Measurements from ENCODE around the gene ASCL4. TPM values are rescaled to one million over a fixed set of nuclear protein-coding genes. Genes with fewer than 3 reads are reported as not detected.

ASCL4 gene
- polyA plus RNA-seq, 2 of the 4 experiments (the other 2 are of a cell fraction): not detected

- TF ChIP-seq RFX5 (IDR thresholded peaks at IDR 0.05): no peak
- no peak for TF ChIP-seq HOXB13 (CRISPR knock-in tag; IDR thresholded peaks at IDR 0.05; ENCODE audit: low read depth)
Observed at GRCh38 chr12:107765316-107765715, 9.2 kb upstream of the ASCL4 start (continued).

- POLR2A ChIA-PET: no interaction called here
- no peak for ATAC-seq
- WGBS (ENCODE audit: missing lambda C conversion rate): 50% methylated on average over 5 of the region's 5 CpGs
Observed at GRCh38 chr12:107767466-107767865, 7.0 kb upstream of the ASCL4 start.

GRCh38 chr12:107775093-107775721 is 703 bp downstream of the ASCL4 start:
- Histone ChIP-seq H3K4me2 (no peak overlapping the region), H3K4me3 (no peak overlapping the region), H3K27ac (no peak overlapping the region), H3K9me3 (no peaks in the 10 kb centered on the region), H3K4me1 (no peaks in the 10 kb centered on the region)
- CTCF ChIA-PET: interaction anchor here (0.7 to 2.0 kb wide), 2 partner anchors 18 to 137 kb away, joined by 3 to 5 read pairs; no protein-coding TSS in a partner anchor
- no peak for DNase-seq (ENCODE audit: low read depth in 1 of 2, low spot score in 1 of 2)
- ATAC-seq: no peak
- TF ChIP-seq RAD21 (conservative IDR thresholded peaks at IDR 0.05 in 1 of 2, IDR thresholded peaks at IDR 0.05 in 1 of 2) (no peak), CEBPB (IDR thresholded peaks at IDR 0.05) (no peak), TFCP2L1 (CRISPR knock-in tag; IDR thresholded peaks at IDR 0.05) (no peak), HOXA7 (CRISPR knock-in tag; IDR thresholded peaks at IDR 0.05) (no peak), POLR2AphosphoS2 (conservative IDR thresholded peaks at IDR 0.05; ENCODE audit: low read length) (no peak), EP300 (IDR thresholded peaks at IDR 0.05) (no peak), HES2 (IDR thresholded peaks at IDR 0.05) (no peak), ELK1 (IDR thresholded peaks at IDR 0.05; ENCODE audit: low read depth, low read length) (no peak)
- FAIRE-seq: no peak
- 69% methylated on average over 45 of the region's 66 CpGs for WGBS (ENCODE audit: missing lambda C conversion rate)
- POLR2A ChIA-PET: no interaction called here

More at GRCh38 chr12:107767466-107767865, 7.0 kb upstream of the ASCL4 start:
- Histone ChIP-seq H3K9me3 (no peaks in the 10 kb centered on the region), H3K27ac (no peak overlapping the region), H3K4me1 (no peaks in the 10 kb centered on the region), H3K4me3 (no peak overlapping the region), H3K4me2 (no peak overlapping the region)
- CTCF ChIA-PET: interaction anchor here (2.1 kb wide), 1 partner anchor 10 kb away, joined by 6 read pairs; no protein-coding TSS in a partner anchor
- no peak for TF ChIP-seq REST (IDR thresholded peaks at IDR 0.05)
- TF ChIP-seq CHD4 (IDR thresholded peaks at IDR 0.05; ENCODE audit: borderline replicate concordance): no peak
- no peak for TF ChIP-seq RFX5 (IDR thresholded peaks at IDR 0.05)
- TF ChIP-seq BCL3 (IDR thresholded peaks at IDR 0.05): no peak
- no peak for TF ChIP-seq CHD2 (IDR thresholded peaks at IDR 0.05; ENCODE audit: low read length, partially characterized antibody)
- TF ChIP-seq MAX (IDR thresholded peaks at IDR 0.05): no peak
- TF ChIP-seq RARB (CRISPR knock-in tag; IDR thresholded peaks at IDR 0.05): no peak
- no peak for TF ChIP-seq ZFP36 (IDR thresholded peaks at IDR 0.05; ENCODE audit: borderline replicate concordance, partially characterized antibody)
- TF ChIP-seq HDAC2 (IDR thresholded peaks at IDR 0.05): no peak
- no peak for TF ChIP-seq TFCP2L1 (CRISPR knock-in tag; IDR thresholded peaks at IDR 0.05)
- TF ChIP-seq MAFK (IDR thresholded peaks at IDR 0.05; ENCODE audit: partially characterized antibody): no peak
- TF ChIP-seq FOXS1 (CRISPR knock-in tag; IDR thresholded peaks at IDR 0.05): no peak
- no peak for FAIRE-seq
- no peak for DNase-seq (ENCODE audit: low read depth in 1 of 2, low spot score in 1 of 2)
